Inflammatory macrophage treated with lipopolysaccharide for 1 hour (primary cell): ENCODE measurements around the gene RAE1.
"Not testable (repeated sequence)": the region's sequence is repeated elsewhere in the genome, so short reads cannot be mapped to it uniquely, and the experiment has no call there.

Experiments
- DNase-seq, 2 donors: peaks; one replicate each; pipeline ENCODE4 v3.0.0-alpha.2; 2020 to 2022

Gene RAE1

GRCh38 chr20:57327820-57328219 is 23.2 kb upstream of the RAE1 start:
- no peak for DNase-seq

- DNase-seq, result no peak
These were observed 21.3 kb upstream of the RAE1 start, which contains the start of gene SPO11 for GRCh38 chr20:57329608-57330221. TSS of gene SPO11 (plus strand) at chr20:57329803. CDS start at chr20:57329868, 65 bp downstream.

- DNase-seq, result peak; percentile 9 to 35
These were observed 20.1 kb upstream of the RAE1 start for GRCh38 chr20:57330998-57331397.

GRCh38 chr20:57332105-57333089 is 18.7 kb upstream of the RAE1 start:
- DNase-seq, result no peak

GRCh38 chr20:57335392-57335791 is 15.7 kb upstream of the RAE1 start:
- DNase-seq, result no peak

GRCh38 chr20:57341663-57342062 is 9.4 kb upstream of the RAE1 start:
- DNase-seq, result no peak

GRCh38 chr20:57342829-57343228 is 8.2 kb upstream of the RAE1 start:
- DNase-seq, result no peak

GRCh38 chr20:57346477-57346876 is 4.6 kb upstream of the RAE1 start:
- peak; percentile 48 to 88 for DNase-seq

- no peak for DNase-seq
These were observed 3.7 kb upstream of the RAE1 start for GRCh38 chr20:57347393-57347792.

GRCh38 chr20:57348200-57348921 is 2.7 kb upstream of the RAE1 start:
- DNase-seq, result not testable (repeated sequence)

GRCh38 chr20:57348922-57349574 is 2.0 kb upstream of the RAE1 start:
- not testable (repeated sequence) for DNase-seq

- DNase-seq, result peak; percentile 75 to 83
These were observed 859 bp upstream of the RAE1 start for GRCh38 chr20:57350081-57350710.

- not testable (repeated sequence) for DNase-seq
These were observed 371 bp upstream of the RAE1 start for GRCh38 chr20:57350726-57351041.

- DNase-seq, result no peak
These were observed 1.2 kb downstream of the RAE1 start for GRCh38 chr20:57352305-57352704.

GRCh38 chr20:57353351-57353750 is 2.3 kb downstream of the RAE1 start:
- no peak for DNase-seq

- no peak for DNase-seq
These were observed 10.5 kb downstream of the RAE1 start for GRCh38 chr20:57361517-57361916.

- no peak for DNase-seq
These were observed 13.4 kb downstream of the RAE1 start for GRCh38 chr20:57364451-57364850.

- peak; percentile 19 to 35 for DNase-seq
These were observed 18.5 kb downstream of the RAE1 start for GRCh38 chr20:57369596-57369995.

GRCh38 chr20:57370316-57370715 is 19.3 kb downstream of the RAE1 start:
- DNase-seq, result no peak

GRCh38 chr20:57371363-57371762 is 20.3 kb downstream of the RAE1 start:
- DNase-seq, result no peak

GRCh38 chr20:57372157-57372556 is 21.1 kb downstream of the RAE1 start:
- no peak for DNase-seq

- DNase-seq, result no peak
These were observed 21.7 kb downstream of the RAE1 start for GRCh38 chr20:57372581-57373350.
